Loucy (cell line): ENCODE measurements around the gene COL8A1.

Source experiments
- H2AFZ ChIP-seq: fragments of 200-600 bp; sonication (generic); 2 replicates; pipeline ENCODE4 v1.6.0; 2016; ENCODE audit warnings: antibody characterized with exemption, mild to moderate bottlenecking, low read length, moderate library complexity
- H3F3A ChIP-seq: fragments of 200-600 bp; 2 replicates; pipeline ENCODE4 v1.6.0; 2016; ENCODE audit warnings: antibody characterized with exemption, low read depth, mild to moderate bottlenecking
- H3K27me3 ChIP-seq: fragments of 200-600 bp; sonication (generic); 2 replicates; pipeline ENCODE4 v1.6.1; 2014; ENCODE audit warnings: low read length, mild to moderate bottlenecking; ENCODE audit not compliant: insufficient read depth, poor library complexity, severe bottlenecking
- H3K36me3 ChIP-seq: fragments of 200-600 bp; sonication (generic); 2 replicates; pipeline ENCODE4 v1.6.1; 2016; ENCODE audit warnings: low read length; ENCODE audit not compliant: insufficient read depth
- H3K4me1 ChIP-seq: fragments of 200-600 bp; sonication (generic); 2 replicates; pipeline ENCODE4 v1.5.1; 2014; ENCODE audit warnings: low read length, mild to moderate bottlenecking; ENCODE audit not compliant: insufficient read depth, poor library complexity, severe bottlenecking
- H3K4me2 ChIP-seq: fragments of 200-600 bp; sonication (generic); 2 replicates; pipeline ENCODE4 v1.6.0; 2014; ENCODE audit warnings: antibody characterized with exemption, low read length, low read depth, mild to moderate bottlenecking; ENCODE audit not compliant: poor library complexity, severe bottlenecking
- H3K4me3 ChIP-seq: fragments of 200-600 bp; sonication (generic); 2 replicates; pipeline ENCODE4 v1.5.1; 2014; ENCODE audit warnings: low read length, mild to moderate bottlenecking, mixed read lengths; ENCODE audit not compliant: poor library complexity, severe bottlenecking
- H3K79me2 ChIP-seq: fragments of 200-600 bp; sonication (generic); 2 replicates; pipeline ENCODE4 v1.6.1; 2014; ENCODE audit warnings: low read length; ENCODE audit not compliant: insufficient read depth
- H3K9ac ChIP-seq: fragments of 200-600 bp; sonication (generic); 2 replicates; pipeline ENCODE4 v1.6.0; 2014; ENCODE audit warnings: mild to moderate bottlenecking, low read depth, low read length, moderate library complexity; ENCODE audit not compliant: poor library complexity, severe bottlenecking
- H3K9me2 ChIP-seq: fragments of 200-600 bp; sonication (generic); replicated peaks from 2 replicates; pipeline ENCODE4 v1.6.1; 2016; ENCODE audit warnings: low read depth, low read length, mixed read lengths
- H3K9me3 ChIP-seq: fragments of 200-600 bp; sonication (generic); 2 replicates; pipeline ENCODE4 v1.6.1; 2014; ENCODE audit warnings: mild to moderate bottlenecking, antibody characterized with exemption, low read length, low read depth; ENCODE audit not compliant: insufficient read depth
- H4K20me1 ChIP-seq: fragments of 200-600 bp; sonication (generic); 2 replicates; pipeline ENCODE4 v1.6.0; 2014; ENCODE audit warnings: antibody characterized with exemption, low read length, mild to moderate bottlenecking; ENCODE audit not compliant: insufficient read depth, poor library complexity, severe bottlenecking
- EZH2phosphoT487 ChIP-seq: fragments of 200-600 bp; IDR thresholded peaks from 2 replicates; pipeline ENCODE4 v1.6.1; 2018; ENCODE audit warnings: antibody characterized with exemption, mild to moderate bottlenecking, moderate library complexity, borderline replicate concordance
- TF ChIP-seq, protein P1 (sequence below): fragments of 200-600 bp; sonication (generic); conservative IDR thresholded peaks from 2 replicates; pipeline ENCODE4 v1.5.1; 2014; ENCODE audit warnings: mild to moderate bottlenecking, antibody characterized with exemption, low read length

The COL8A1 gene

DNA sequence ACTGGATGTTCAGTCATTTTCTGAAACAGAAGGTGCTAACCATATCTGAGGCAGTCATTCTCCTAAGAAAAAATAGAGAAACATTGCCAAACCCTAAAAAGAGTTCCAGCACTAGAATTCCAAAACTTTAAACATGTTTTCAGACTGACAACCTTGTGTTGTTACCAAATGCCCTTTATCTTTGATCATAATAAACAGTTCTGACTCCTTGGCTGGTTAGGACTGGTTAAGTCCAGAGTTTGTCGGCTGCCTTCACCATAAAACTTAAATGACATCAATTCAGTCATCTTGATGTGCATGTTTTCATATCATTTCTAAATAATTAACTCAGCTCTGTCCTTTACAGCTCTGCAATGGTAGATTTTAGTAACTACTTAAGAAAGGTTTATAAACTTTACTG is 68.0 kb downstream of the COL8A1 start:
- no peaks in the 10 kb centered on the region for H3K4me1 ChIP-seq
- TF ChIP-seq, protein P1, sequence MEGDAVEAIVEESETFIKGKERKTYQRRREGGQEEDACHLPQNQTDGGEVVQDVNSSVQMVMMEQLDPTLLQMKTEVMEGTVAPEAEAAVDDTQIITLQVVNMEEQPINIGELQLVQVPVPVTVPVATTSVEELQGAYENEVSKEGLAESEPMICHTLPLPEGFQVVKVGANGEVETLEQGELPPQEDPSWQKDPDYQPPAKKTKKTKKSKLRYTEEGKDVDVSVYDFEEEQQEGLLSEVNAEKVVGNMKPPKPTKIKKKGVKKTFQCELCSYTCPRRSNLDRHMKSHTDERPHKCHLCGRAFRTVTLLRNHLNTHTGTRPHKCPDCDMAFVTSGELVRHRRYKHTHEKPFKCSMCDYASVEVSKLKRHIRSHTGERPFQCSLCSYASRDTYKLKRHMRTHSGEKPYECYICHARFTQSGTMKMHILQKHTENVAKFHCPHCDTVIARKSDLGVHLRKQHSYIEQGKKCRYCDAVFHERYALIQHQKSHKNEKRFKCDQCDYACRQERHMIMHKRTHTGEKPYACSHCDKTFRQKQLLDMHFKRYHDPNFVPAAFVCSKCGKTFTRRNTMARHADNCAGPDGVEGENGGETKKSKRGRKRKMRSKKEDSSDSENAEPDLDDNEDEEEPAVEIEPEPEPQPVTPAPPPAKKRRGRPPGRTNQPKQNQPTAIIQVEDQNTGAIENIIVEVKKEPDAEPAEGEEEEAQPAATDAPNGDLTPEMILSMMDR: no peak
- TF ChIP-seq EZH2phosphoT487: no peak
- H3K9me3 ChIP-seq: no peaks in the 10 kb centered on the region
- no peaks in the 10 kb centered on the region for H3K27me3 ChIP-seq
- no peak overlapping the region for H2AFZ ChIP-seq
- no peaks in the 10 kb centered on the region for H3K9me2 ChIP-seq
- H3K36me3 ChIP-seq: no peaks in the 10 kb centered on the region
- H3F3A ChIP-seq: no peaks in the 10 kb centered on the region
- H3K4me3 ChIP-seq: no peak overlapping the region
- H3K79me2 ChIP-seq: no peaks in the 10 kb centered on the region
- H3K9ac ChIP-seq: no peak overlapping the region
- H4K20me1 ChIP-seq: no peaks in the 10 kb centered on the region
- no peak overlapping the region for H3K4me2 ChIP-seq

- no peak overlapping the region for H3K9ac ChIP-seq
- H3K36me3 ChIP-seq: no peaks in the 10 kb centered on the region
- no peaks in the 10 kb centered on the region for H3K9me2 ChIP-seq
- H3K4me1 ChIP-seq: no peaks in the 10 kb centered on the region
- H4K20me1 ChIP-seq: no peaks in the 10 kb centered on the region
- H3K79me2 ChIP-seq: no peaks in the 10 kb centered on the region
- no peaks in the 10 kb centered on the region for H3K27me3 ChIP-seq
- no peak overlapping the region for H3K4me2 ChIP-seq
- TF ChIP-seq EZH2phosphoT487: no peak
- TF ChIP-seq, protein P1: no peak
- H2AFZ ChIP-seq: no peak overlapping the region
- H3K9me3 ChIP-seq: no peaks in the 10 kb centered on the region
- H3F3A ChIP-seq: no peaks in the 10 kb centered on the region
- H3K4me3 ChIP-seq: no peak overlapping the region
These were observed 69.9 kb downstream of the COL8A1 start for GRCh38 chr3:99708207-99708745.

GRCh38 chr3:99709686-99710085 is 71.3 kb downstream of the COL8A1 start:
- TF ChIP-seq, protein P1: no peak
- TF ChIP-seq EZH2phosphoT487: no peak
- Histone ChIP-seq H3K4me1 (no peaks in the 10 kb centered on the region), H3K79me2 (no peaks in the 10 kb centered on the region), H3K9me2 (no peaks in the 10 kb centered on the region), H4K20me1 (no peaks in the 10 kb centered on the region), H3K9ac (no peak overlapping the region), H3K27me3 (no peaks in the 10 kb centered on the region), H3K9me3 (no peaks in the 10 kb centered on the region), H3F3A (no peaks in the 10 kb centered on the region), H3K36me3 (no peaks in the 10 kb centered on the region), H3K4me2 (no peak overlapping the region), H3K4me3 (no peak overlapping the region), H2AFZ (no peak overlapping the region)
